Endothelial cell (in vitro differentiated cells): ENCODE measurements around the gene AKAP13. TPM values are rescaled to one million over a fixed set of nuclear protein-coding genes. Genes with fewer than 3 reads are reported as not detected.

Source experiments
- DNase-seq: peaks from one replicate; pipeline ENCODE4 v3.0.0; 2021; ENCODE audit warnings: low spot score
- H3K27ac Mint-ChIP-seq: one replicate; pipeline ENCODE4 v1.8.0; 2021; ENCODE audit warnings: mixed read lengths, inconsistent platforms; ENCODE audit not compliant: unreplicated experiment
- H3K27me3 Mint-ChIP-seq: one replicate; pipeline ENCODE4 v1.8.0; 2021; ENCODE audit warnings: mild to moderate bottlenecking, moderate library complexity, mixed read lengths, inconsistent platforms; ENCODE audit not compliant: unreplicated experiment
- H3K36me3 Mint-ChIP-seq: one replicate; pipeline ENCODE4 v1.8.0; 2021; ENCODE audit warnings: mild to moderate bottlenecking, low read depth, mixed read lengths, inconsistent platforms; ENCODE audit not compliant: unreplicated experiment
- H3K4me1 Mint-ChIP-seq: one replicate; pipeline ENCODE4 v1.8.0; 2021; ENCODE audit warnings: mild to moderate bottlenecking, mixed read lengths, inconsistent platforms; ENCODE audit not compliant: unreplicated experiment
- H3K4me3 Mint-ChIP-seq: one replicate; pipeline ENCODE4 v1.8.0; 2021; ENCODE audit warnings: mild to moderate bottlenecking, mixed read lengths, inconsistent platforms; ENCODE audit not compliant: unreplicated experiment
- H3K9me3 Mint-ChIP-seq: one replicate; pipeline ENCODE4 v1.8.0; 2021; ENCODE audit warnings: mixed read lengths, inconsistent platforms; ENCODE audit not compliant: unreplicated experiment
- total RNA-seq: library from RNA; stranded (reverse); fragmentation: NEBNext Ultra II Directional; extraction: Animal tissue kit (Norgen Biotek cat#: 25700); gene quantifications from one replicate; pipeline ENCODE4 v1.2.1, GENCODE V29; 2021; ENCODE audit not compliant: unreplicated experiment
- TF ChIP-seq, protein P1 (sequence below): fragments of 200-600 bp; sonication (generic); IDR thresholded peaks from one replicate; pipeline ENCODE4 v1.5.0; 2021; ENCODE audit warnings: antibody characterized with exemption; ENCODE audit not compliant: unreplicated experiment

The AKAP13 gene
- total RNA-seq, 1 donor from 2014 or later = 249 TPM

DNA sequence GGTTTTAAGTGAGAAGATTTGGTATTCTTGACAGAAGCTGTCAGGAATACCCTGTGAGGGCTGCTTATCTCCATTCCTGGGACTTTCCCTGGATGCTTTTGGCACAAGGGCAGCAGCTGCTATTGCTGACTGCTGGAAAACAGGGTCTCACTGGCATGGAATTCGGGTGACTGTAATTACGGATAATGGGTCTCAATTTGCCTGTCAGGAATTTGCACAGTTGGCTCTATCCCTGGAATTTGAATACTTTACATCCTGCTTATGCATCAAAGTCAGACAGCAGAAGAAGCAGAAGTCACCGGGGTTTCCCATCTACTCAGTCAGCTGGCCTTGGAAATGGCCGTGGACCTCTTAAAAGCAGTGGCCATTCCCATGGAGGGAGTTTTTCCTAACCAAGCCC, 25.9 kb upstream of the AKAP13 start:
- Mint-ChIP-seq H3K36me3 (no peaks in the 10 kb centered on the region), H3K27ac (no peak overlapping the region), H3K27me3 (peaks cover 3% of the 10 kb centered on the region), H3K9me3 (no peaks in the 10 kb centered on the region), H3K4me3 (no peak overlapping the region), H3K4me1 (peaks cover 3% of the 10 kb centered on the region)
- TF ChIP-seq, protein P1, sequence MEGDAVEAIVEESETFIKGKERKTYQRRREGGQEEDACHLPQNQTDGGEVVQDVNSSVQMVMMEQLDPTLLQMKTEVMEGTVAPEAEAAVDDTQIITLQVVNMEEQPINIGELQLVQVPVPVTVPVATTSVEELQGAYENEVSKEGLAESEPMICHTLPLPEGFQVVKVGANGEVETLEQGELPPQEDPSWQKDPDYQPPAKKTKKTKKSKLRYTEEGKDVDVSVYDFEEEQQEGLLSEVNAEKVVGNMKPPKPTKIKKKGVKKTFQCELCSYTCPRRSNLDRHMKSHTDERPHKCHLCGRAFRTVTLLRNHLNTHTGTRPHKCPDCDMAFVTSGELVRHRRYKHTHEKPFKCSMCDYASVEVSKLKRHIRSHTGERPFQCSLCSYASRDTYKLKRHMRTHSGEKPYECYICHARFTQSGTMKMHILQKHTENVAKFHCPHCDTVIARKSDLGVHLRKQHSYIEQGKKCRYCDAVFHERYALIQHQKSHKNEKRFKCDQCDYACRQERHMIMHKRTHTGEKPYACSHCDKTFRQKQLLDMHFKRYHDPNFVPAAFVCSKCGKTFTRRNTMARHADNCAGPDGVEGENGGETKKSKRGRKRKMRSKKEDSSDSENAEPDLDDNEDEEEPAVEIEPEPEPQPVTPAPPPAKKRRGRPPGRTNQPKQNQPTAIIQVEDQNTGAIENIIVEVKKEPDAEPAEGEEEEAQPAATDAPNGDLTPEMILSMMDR = no peak
- no peak for DNase-seq

DNA sequence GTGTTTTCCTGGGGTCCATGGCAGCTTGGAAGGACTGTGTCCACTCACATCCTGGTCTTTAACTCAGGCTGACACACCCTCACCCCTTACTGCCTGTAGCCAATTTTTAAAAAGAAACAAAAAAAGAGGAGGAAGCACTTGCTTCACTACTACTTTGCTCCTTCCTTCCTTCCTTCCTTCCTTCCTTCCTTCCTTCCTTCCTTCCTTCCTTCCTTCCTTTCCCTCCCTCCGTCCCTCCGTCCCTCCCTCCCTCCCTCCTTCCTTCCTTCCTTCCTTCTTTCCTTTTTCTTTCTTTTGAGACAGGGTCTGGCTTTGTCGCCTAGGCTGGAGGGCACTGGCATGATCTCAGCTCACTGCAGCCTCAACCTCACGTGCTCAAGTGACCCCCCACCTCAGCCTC, 25.5 kb upstream of the AKAP13 start:
- Mint-ChIP-seq H3K4me3 (no peak overlapping the region), H3K9me3 (no peaks in the 10 kb centered on the region), H3K27ac (no peak overlapping the region), H3K4me1 (peaks cover 5% of the 10 kb centered on the region), H3K27me3 (peaks cover 3% of the 10 kb centered on the region), H3K36me3 (no peaks in the 10 kb centered on the region)
- TF ChIP-seq, protein P1 = no peak
- no peak for DNase-seq

DNA sequence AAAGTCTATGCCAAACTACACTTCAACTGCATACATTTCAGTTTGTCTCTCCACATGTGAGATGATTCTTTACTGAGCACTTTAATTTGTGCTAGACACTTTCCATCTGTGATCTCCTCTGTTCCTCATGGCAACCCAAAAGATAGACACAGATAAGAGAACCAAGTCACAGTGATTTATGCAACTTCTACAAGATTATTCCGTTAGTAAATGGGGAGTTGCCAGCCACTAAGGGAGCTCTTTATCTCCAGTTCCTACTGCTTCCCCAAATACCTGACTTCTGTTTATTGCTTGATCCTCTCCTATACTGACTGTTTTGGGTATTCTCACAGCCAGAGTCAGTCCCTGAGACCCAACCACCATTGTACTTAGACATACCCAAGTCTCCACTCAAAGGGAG, 24.1 kb upstream of the AKAP13 start:
- H3K27me3 Mint-ChIP-seq = peaks cover 3% of the 10 kb centered on the region
- no peak overlapping the region for H3K4me3 Mint-ChIP-seq
- no peaks in the 10 kb centered on the region for H3K9me3 Mint-ChIP-seq
- H3K27ac Mint-ChIP-seq = no peak overlapping the region
- DNase-seq = no peak
- H3K4me1 Mint-ChIP-seq = peaks cover 7% of the 10 kb centered on the region
- TF ChIP-seq, protein P1 = no peak
- no peaks in the 10 kb centered on the region for H3K36me3 Mint-ChIP-seq

DNA sequence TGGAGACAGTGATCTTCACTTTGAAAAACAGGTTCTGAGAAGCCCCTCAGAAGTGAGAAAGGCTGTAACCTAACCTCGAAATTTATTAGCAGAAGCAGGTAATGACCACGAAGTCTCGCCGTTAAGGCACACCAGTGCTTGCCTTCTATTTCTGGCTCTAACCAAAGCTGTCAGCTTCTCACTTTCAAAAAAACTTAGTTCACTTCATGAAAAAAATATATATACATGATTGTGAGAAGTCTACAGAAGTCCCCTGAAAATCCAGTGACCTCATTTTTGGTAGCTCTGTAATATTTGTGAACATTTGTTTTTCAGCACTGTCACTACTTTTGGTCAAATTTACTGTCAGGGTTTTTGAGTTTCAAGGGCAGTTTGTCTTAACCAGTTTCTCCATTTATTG, 19.1 kb upstream of the AKAP13 start:
- TF ChIP-seq, protein P1 = no peak
- Mint-ChIP-seq H3K36me3 (no peaks in the 10 kb centered on the region), H3K4me1 (peaks cover 13% of the 10 kb centered on the region), H3K4me3 (no peak overlapping the region), H3K27me3 (peaks cover 3% of the 10 kb centered on the region), H3K9me3 (no peaks in the 10 kb centered on the region), H3K27ac (no peak overlapping the region)
- DNase-seq = no peak

DNA sequence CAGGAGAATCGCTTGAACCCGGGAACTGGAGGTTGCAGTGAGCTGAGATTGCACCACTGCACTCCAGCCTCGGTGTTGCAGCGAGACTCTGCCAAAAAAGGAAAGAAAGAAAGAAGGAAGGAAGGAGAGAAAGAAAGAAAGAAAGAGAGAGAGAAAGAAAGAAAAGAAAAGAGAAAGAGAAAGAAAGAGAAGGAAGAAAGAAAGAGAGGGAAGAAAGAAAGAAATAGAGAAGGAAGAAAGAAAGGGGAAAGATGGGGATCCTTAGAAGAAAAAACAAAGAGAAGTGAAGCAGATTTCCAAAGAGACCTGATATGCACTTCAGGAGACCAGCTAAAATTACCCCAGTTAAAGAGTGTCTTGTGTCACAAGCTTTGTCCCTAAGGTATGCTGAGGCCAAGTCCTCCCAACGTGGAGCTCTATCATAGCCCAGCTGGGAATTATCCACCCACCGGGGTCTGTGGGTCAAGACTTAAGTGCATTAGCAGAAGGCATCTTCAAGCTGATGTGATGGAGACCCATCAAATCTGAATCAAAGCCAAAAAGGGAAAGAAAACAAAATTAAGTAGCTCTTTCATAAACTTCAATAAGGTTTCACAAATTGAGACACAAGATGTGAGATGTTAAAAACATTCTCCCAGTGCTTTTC, 17.8 kb upstream of the AKAP13 start:
- Mint-ChIP-seq H3K9me3 (no peaks in the 10 kb centered on the region), H3K27ac (no peak overlapping the region), H3K36me3 (no peaks in the 10 kb centered on the region), H3K4me1 (peaks cover 13% of the 10 kb centered on the region), H3K4me3 (no peak overlapping the region), H3K27me3 (peaks cover 2% of the 10 kb centered on the region)
- DNase-seq = no peak
- TF ChIP-seq, protein P1 = no peak
